Right renal pelvis (tissue), 4 donors: ENCODE results near the gene GRM8. TPM values are rescaled to one million over a fixed set of nuclear protein-coding genes. Genes with fewer than 3 reads are reported as not detected.

Source experiments
- DNase-seq, 4 donors: peaks; one replicate each; pipeline ENCODE4 v3.0.0-alpha.2; 2013; ENCODE audit warnings: low read depth in 4 of 4, low spot score in 3 of 4, missing footprints in 1 of 4
- polyA plus RNA-seq, 4 donors: library from polyadenylated mRNA; unstranded; fragments of 120-200 nt; gene quantifications; one replicate each; pipeline ENCODE4 v1.2.1, GENCODE V29; 2013; ENCODE audit not compliant: insufficient read length in 4 of 4

Gene GRM8
- polyA plus RNA-seq, 4 donors = 7.0 to 10.0 (median 8.9) TPM

DNA sequence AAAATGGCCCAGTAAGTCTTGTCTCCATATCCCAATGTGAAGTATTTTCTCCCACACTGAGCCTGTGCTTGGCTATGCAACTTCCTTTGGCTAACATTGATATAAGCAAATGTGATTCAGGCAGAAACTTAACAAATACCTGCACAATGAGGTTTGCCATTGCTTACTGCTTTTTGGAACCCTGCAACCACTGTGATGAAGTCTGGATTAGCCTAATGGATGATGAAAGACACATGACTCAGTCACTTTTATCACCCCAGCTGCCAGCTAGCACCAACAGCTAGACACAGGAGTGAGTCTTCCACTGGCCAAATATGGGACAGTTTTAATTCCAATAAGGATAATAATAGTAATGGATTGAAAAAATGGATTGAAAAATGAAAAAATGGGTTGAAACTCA is 854.5 kb downstream of the GRM8 start:
- DNase-seq = no peak

DNA sequence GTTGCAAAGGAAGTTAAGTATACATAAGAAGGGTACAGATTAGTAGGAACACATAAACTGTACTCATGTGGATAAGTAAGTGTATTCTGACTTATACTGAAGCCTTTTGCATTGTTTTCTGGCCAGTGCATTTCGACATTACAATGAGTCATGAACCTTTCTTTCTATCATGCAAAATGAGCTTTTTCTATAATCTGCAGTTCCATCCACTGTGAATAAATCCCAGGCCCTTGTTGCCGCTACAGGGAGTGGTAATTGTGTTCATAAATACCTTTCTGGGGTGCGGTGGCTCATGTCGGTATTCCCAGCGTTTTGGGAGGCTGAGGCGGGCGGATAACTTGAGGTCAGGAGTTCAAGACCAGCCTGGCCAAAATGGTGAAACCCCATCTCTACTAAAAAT is 858.3 kb downstream of the GRM8 start:
- no peak for DNase-seq

Other genes starting within 250 kb of the GRM8 start
- gene ZNF800, start 139.8 kb upstream of the GRM8 start, polyA plus RNA-seq = 10 to 100 TPM; 18.6 to 25.2 (median 22.6) TPM